MM.1S (cell line): Measurements from ENCODE around the gene LAMA4.

Experiments
- EZH2 ChIP-seq: fragments of 300-600 bp; sonication (generic); optimal IDR thresholded peaks from 2 replicates; pipeline ENCODE3; 2017; ENCODE audit warnings: low read depth, mild to moderate bottlenecking, antibody characterized with exemption, low read length, mixed read lengths
- TF ChIP-seq, protein P1 (sequence below): fragments of 300-600 bp; sonication (generic); IDR thresholded peaks from 2 replicates; pipeline ENCODE4 v1.5.1; 2016; ENCODE audit warnings: antibody characterized with exemption, low read length, mixed read lengths

- TF ChIP-seq, protein P1, sequence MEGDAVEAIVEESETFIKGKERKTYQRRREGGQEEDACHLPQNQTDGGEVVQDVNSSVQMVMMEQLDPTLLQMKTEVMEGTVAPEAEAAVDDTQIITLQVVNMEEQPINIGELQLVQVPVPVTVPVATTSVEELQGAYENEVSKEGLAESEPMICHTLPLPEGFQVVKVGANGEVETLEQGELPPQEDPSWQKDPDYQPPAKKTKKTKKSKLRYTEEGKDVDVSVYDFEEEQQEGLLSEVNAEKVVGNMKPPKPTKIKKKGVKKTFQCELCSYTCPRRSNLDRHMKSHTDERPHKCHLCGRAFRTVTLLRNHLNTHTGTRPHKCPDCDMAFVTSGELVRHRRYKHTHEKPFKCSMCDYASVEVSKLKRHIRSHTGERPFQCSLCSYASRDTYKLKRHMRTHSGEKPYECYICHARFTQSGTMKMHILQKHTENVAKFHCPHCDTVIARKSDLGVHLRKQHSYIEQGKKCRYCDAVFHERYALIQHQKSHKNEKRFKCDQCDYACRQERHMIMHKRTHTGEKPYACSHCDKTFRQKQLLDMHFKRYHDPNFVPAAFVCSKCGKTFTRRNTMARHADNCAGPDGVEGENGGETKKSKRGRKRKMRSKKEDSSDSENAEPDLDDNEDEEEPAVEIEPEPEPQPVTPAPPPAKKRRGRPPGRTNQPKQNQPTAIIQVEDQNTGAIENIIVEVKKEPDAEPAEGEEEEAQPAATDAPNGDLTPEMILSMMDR: no peak
- no peak for TF ChIP-seq EZH2
Measured at GRCh38 chr6:112258642-112259336, 4.4 kb upstream of the LAMA4 start.
